Keratinocyte (primary cell): Measurements from ENCODE around the gene LPAR5. TPM values are rescaled to one million over a fixed set of nuclear protein-coding genes. Genes with fewer than 3 reads are reported as not detected.

Experiments
- DNase-seq: peaks from one replicate; pipeline ENCODE4 v3.0.0-alpha.2; 2011; ENCODE audit warnings: low read depth, missing footprints, low spot score
- FAIRE-seq: peaks from 2 replicates; lab custom pipeline; 2011; peaks lifted over from hg19 to GRCh38; lab: Jason Lieb, UNC
- H2AFZ ChIP-seq: 2 replicates; pipeline ENCODE4 v1.6.0; 2012; ENCODE audit warnings: low read length, control low read depth, inconsistent platforms; ENCODE audit not compliant: control insufficient read depth
- H3K27ac ChIP-seq: 2 replicates; pipeline ENCODE4 v1.5.1; 2011; ENCODE audit warnings: low read length; ENCODE audit not compliant: control insufficient read depth, insufficient read depth
- H3K27me3 ChIP-seq: 3 replicates; pipeline ENCODE4 v1.6.0; 2011; ENCODE audit warnings: low read length; ENCODE audit not compliant: control insufficient read depth, insufficient read depth; ENCODE audit errors: extremely low read depth
- H3K36me3 ChIP-seq, 2 experiments: 2 replicates in 1 of 2; 3 replicates in 1 of 2; pipeline ENCODE4 v1.5.1; 2011; ENCODE audit warnings: low read length in 2 of 2, mild to moderate bottlenecking in 1 of 2; ENCODE audit not compliant: control insufficient read depth in 2 of 2, insufficient read depth in 2 of 2; ENCODE audit errors: extremely low read depth in 1 of 2
- H3K4me1 ChIP-seq: 3 replicates; pipeline ENCODE4 v1.5.1; 2011; ENCODE audit warnings: low read length; ENCODE audit not compliant: control insufficient read depth, insufficient read depth; ENCODE audit errors: extremely low read depth
- H3K4me2 ChIP-seq: 3 replicates; pipeline ENCODE4 v1.6.0; 2011; ENCODE audit warnings: low read depth, low read length; ENCODE audit not compliant: control insufficient read depth, insufficient read depth; ENCODE audit errors: extremely low read depth
- H3K4me3 ChIP-seq, 3 experiments: fragments of 200-600 bp in 1 of 3; sonication (generic) in 1 of 3; 2 replicates in 2 of 3; 3 replicates in 1 of 3; pipeline ENCODE4 v1.5.1; 2011 to 2016; ENCODE audit warnings: low read length in 3 of 3, mild to moderate bottlenecking in 3 of 3, control low read depth in 2 of 3, inconsistent platforms in 1 of 3, low read depth in 1 of 3, mixed read lengths in 1 of 3, mixed run types in 1 of 3, moderate library complexity in 1 of 3; ENCODE audit not compliant: control insufficient read depth in 2 of 3, insufficient read depth in 2 of 3; ENCODE audit errors: extremely low read depth in 1 of 3
- H3K79me2 ChIP-seq: 2 replicates; pipeline ENCODE4 v1.6.0; 2012; ENCODE audit warnings: low read length; ENCODE audit not compliant: control insufficient read depth, insufficient read depth
- H3K9ac ChIP-seq: 3 replicates; pipeline ENCODE4 v1.6.0; 2011; ENCODE audit warnings: low read length; ENCODE audit not compliant: control insufficient read depth, insufficient read depth; ENCODE audit errors: extremely low read depth
- H3K9me1 ChIP-seq: 3 replicates; pipeline ENCODE4 v1.6.0; 2011; ENCODE audit warnings: low read length; ENCODE audit not compliant: control insufficient read depth, insufficient read depth; ENCODE audit errors: extremely low read depth
- H3K9me3 ChIP-seq: 2 replicates; pipeline ENCODE4 v1.5.1; 2012; ENCODE audit warnings: low read depth, low read length; ENCODE audit not compliant: control insufficient read depth
- H4K20me1 ChIP-seq: 3 replicates; pipeline ENCODE4 v1.6.0; 2011; ENCODE audit warnings: low read length; ENCODE audit not compliant: control insufficient read depth, insufficient read depth; ENCODE audit errors: extremely low read depth
- CTCF ChIP-seq, 3 experiments: IDR thresholded peaks in 1 of 3; conservative IDR thresholded peaks in 1 of 3; optimal IDR thresholded peaks in 1 of 3; 2 replicates in 2 of 3; 3 replicates in 1 of 3; pipeline versions ENCODE3 to v1.5.1; 2011; ENCODE audit warnings: low read length in 3 of 3, mild to moderate bottlenecking in 3 of 3, moderate library complexity in 2 of 3, control low read depth in 1 of 3, inconsistent platforms in 1 of 3; ENCODE audit not compliant: insufficient read depth in 2 of 3; ENCODE audit errors: extremely low read depth in 1 of 3
- EZH2 ChIP-seq: IDR thresholded peaks from one replicate; pipeline ENCODE4 v1.6.1; 2012; ENCODE audit warnings: inconsistent platforms, mild to moderate bottlenecking, low read length, moderate library complexity
- dilution Hi-C: fragments of 300-500 bp; cut with MboI; formaldehyde crosslinking; loops from one replicate; pipeline ENCODE4 v1.7.0; 2020; ENCODE audit warnings: low sequenced_read_pairs; ENCODE audit not compliant: extremely low pct_ligation_motif_present
- polyA plus RNA-seq, 5 experiments: library from polyadenylated mRNA; depleted of rRNA in 3 of 5; stranded (reverse) in 3 of 5; stranded (forward) in 1 of 5; unstranded in 1 of 5; fragments of >200 nt; gene quantifications; 1 replicate in 1 of 5; 2 replicates in 3 of 5; 3 replicates in 1 of 5; pipeline versions ENCODE4 v1.2.1 to v1.2.3, GENCODE V29; 2011 to 2012; ENCODE audit warnings: missing spikeins in 2 of 5, low read depth in 1 of 5, low replicate concordance in 1 of 5

Gene LPAR5
- polyA plus RNA-seq, 1 donor (not counting 4 experiments of a cell fraction or from before 2014, with no cell fraction given), result 8.3 TPM

- peaks cover 9% of the 10 kb centered on the region for H3K27me3 ChIP-seq
- no peak overlapping the region for H3K4me2 ChIP-seq
- dilution Hi-C loops, result no loop called here
- no peaks in the 10 kb centered on the region for H3K36me3 ChIP-seq
- no peak overlapping the region for H3K9ac ChIP-seq
- TF ChIP-seq EZH2, result no peak
- no peak for TF ChIP-seq CTCF (optimal IDR thresholded peaks at IDR 0.05 in 1 of 3, IDR thresholded peaks at IDR 0.05 in 1 of 3, conservative IDR thresholded peaks at IDR 0.05 in 1 of 3; ENCODE audit: extremely low read depth in 1 of 3, insufficient read depth in 2 of 3, low read length in 3 of 3)
- H4K20me1 ChIP-seq, result no peaks in the 10 kb centered on the region
- H3K9me3 ChIP-seq, result peaks cover 17% of the 10 kb centered on the region
- DNase-seq (no peak), FAIRE-seq (no peak)
- no peaks in the 10 kb centered on the region for H3K9me1 ChIP-seq
- H2AFZ ChIP-seq, result no peak overlapping the region
- H3K4me3 ChIP-seq, result no peak overlapping the region
- no peak overlapping the region for H3K27ac ChIP-seq
- H3K4me1 ChIP-seq, result no peaks in the 10 kb centered on the region
- H3K79me2 ChIP-seq, result no peaks in the 10 kb centered on the region
Observed at GRCh38 chr12:6644257-6644596, 8.5 kb upstream of the LPAR5 start.

- Histone ChIP-seq H3K9me3 (peaks cover 17% of the 10 kb centered on the region), H2AFZ (no peak overlapping the region), H3K79me2 (no peaks in the 10 kb centered on the region), H3K9ac (no peak overlapping the region), H3K4me3 (no peak overlapping the region), H4K20me1 (no peaks in the 10 kb centered on the region), H3K4me2 (no peak overlapping the region), H3K36me3 (no peaks in the 10 kb centered on the region), H3K27ac (no peak overlapping the region), H3K9me1 (no peaks in the 10 kb centered on the region), H3K27me3 (peaks cover 9% of the 10 kb centered on the region), H3K4me1 (no peaks in the 10 kb centered on the region)
- FAIRE-seq (no peak), DNase-seq (no peak)
- dilution Hi-C loops, result no loop called here
- TF ChIP-seq EZH2 (no peak), CTCF (optimal IDR thresholded peaks at IDR 0.05 in 1 of 3, IDR thresholded peaks at IDR 0.05 in 1 of 3, conservative IDR thresholded peaks at IDR 0.05 in 1 of 3; ENCODE audit: extremely low read depth in 1 of 3, insufficient read depth in 2 of 3, low read length in 3 of 3) (no peak)
Observed at GRCh38 chr12:6643569-6644256, 8.0 kb upstream of the LPAR5 start.
